ENCODE data around the gene CCDC169.

The CCDC169 gene

DNA sequence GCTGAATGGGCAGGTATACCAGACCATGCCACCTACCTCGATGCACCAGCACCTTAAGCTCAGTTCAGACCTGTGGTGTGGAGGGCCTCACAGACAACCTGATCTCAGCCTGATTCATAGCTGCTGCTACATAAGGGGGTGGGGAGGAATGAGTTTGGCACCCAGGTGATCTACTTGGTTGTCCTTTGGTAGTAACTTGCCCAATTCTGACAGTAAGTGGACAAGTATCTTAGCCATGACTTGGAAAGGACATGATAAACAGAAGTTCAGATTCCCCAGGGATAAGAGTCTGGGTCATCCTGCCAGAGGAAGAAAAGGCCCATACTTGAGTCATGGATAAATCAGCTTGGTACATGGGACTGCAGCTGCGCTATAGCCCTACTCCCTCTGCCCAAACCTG lies 54.9 kb downstream of the CCDC169 start:
- TF ChIP-seq ISL1 (CRISPR knock-in tag; IDR thresholded peaks at IDR 0.05): no peak
- no peak for TF ChIP-seq ZFP3 (CRISPR knock-in tag; IDR thresholded peaks at IDR 0.05)
- no peak for ATAC-seq

DNA sequence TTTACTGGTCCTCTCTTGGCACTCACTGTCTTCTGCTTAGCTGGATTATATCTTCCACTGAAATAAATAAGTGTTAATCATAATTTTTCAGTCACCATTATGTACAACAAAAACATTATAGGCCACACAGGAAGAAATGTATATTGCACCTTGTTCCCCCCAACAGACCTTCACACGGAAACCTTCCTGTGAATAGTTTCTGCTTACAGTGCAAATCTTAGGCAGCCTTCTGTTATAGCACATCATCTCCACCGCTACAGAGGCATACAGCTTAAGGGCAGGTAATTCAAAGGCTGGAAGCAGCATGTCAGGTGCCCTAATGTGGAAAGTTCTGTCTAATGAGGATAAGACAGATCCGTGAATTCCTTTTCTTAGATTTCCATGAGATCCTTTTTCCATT lies 66.4 kb downstream of the CCDC169 start:
- no peak for ATAC-seq
- no peak for TF ChIP-seq RARB (CRISPR knock-in tag; IDR thresholded peaks at IDR 0.05)
- TF ChIP-seq, protein P1, sequence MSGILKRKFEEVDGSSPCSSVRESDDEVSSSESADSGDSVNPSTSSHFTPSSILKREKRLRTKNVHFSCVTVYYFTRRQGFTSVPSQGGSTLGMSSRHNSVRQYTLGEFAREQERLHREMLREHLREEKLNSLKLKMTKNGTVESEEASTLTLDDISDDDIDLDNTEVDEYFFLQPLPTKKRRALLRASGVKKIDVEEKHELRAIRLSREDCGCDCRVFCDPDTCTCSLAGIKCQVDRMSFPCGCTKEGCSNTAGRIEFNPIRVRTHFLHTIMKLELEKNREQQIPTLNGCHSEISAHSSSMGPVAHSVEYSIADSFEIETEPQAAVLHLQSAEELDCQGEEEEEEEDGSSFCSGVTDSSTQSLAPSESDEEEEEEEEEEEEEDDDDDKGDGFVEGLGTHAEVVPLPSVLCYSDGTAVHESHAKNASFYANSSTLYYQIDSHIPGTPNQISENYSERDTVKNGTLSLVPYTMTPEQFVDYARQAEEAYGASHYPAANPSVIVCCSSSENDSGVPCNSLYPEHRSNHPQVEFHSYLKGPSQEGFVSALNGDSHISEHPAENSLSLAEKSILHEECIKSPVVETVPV (CRISPR knock-in tag; IDR thresholded peaks at IDR 0.05): no peak
- no peak for TF ChIP-seq ZNF565 (CRISPR knock-in tag; conservative IDR thresholded peaks at IDR 0.05; ENCODE audit: low read depth)
- TF ChIP-seq, protein P2, sequence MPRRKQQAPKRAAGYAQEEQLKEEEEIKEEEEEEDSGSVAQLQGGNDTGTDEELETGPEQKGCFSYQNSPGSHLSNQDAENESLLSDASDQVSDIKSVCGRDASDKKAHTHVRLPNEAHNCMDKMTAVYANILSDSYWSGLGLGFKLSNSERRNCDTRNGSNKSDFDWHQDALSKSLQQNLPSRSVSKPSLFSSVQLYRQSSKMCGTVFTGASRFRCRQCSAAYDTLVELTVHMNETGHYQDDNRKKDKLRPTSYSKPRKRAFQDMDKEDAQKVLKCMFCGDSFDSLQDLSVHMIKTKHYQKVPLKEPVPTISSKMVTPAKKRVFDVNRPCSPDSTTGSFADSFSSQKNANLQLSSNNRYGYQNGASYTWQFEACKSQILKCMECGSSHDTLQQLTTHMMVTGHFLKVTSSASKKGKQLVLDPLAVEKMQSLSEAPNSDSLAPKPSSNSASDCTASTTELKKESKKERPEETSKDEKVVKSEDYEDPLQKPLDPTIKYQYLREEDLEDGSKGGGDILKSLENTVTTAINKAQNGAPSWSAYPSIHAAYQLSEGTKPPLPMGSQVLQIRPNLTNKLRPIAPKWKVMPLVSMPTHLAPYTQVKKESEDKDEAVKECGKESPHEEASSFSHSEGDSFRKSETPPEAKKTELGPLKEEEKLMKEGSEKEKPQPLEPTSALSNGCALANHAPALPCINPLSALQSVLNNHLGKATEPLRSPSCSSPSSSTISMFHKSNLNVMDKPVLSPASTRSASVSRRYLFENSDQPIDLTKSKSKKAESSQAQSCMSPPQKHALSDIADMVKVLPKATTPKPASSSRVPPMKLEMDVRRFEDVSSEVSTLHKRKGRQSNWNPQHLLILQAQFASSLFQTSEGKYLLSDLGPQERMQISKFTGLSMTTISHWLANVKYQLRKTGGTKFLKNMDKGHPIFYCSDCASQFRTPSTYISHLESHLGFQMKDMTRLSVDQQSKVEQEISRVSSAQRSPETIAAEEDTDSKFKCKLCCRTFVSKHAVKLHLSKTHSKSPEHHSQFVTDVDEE (CRISPR knock-in tag; IDR thresholded peaks at IDR 0.05): no peak
- no peak for TF ChIP-seq CSDC2 (CRISPR knock-in tag; IDR thresholded peaks at IDR 0.05)
- no peak for TF ChIP-seq TCF4 (CRISPR knock-in tag; IDR thresholded peaks at IDR 0.05; ENCODE audit: borderline replicate concordance)
- no peak for TF ChIP-seq ZC3H10 (CRISPR knock-in tag; IDR thresholded peaks at IDR 0.05)
- no peak for TF ChIP-seq ZFP30 (CRISPR knock-in tag; IDR thresholded peaks at IDR 0.05)
- no peak for TF ChIP-seq ZFP3 (CRISPR knock-in tag; IDR thresholded peaks at IDR 0.05)
- no peak for TF ChIP-seq SNAI2 (CRISPR knock-in tag; IDR thresholded peaks at IDR 0.05)
- TF ChIP-seq, protein P3, sequence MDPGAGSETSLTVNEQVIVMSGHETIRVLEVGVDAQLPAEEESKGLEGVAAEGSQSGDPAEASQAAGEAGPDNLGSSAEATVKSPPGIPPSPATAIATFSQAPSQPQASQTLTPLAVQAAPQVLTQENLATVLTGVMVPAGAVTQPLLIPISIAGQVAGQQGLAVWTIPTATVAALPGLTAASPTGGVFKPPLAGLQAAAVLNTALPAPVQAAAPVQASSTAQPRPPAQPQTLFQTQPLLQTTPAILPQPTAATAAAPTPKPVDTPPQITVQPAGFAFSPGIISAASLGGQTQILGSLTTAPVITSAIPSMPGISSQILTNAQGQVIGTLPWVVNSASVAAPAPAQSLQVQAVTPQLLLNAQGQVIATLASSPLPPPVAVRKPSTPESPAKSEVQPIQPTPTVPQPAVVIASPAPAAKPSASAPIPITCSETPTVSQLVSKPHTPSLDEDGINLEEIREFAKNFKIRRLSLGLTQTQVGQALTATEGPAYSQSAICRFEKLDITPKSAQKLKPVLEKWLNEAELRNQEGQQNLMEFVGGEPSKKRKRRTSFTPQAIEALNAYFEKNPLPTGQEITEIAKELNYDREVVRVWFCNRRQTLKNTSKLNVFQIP (CRISPR knock-in tag; IDR thresholded peaks at IDR 0.05; ENCODE audit: borderline replicate concordance, low read depth): no peak
- TF ChIP-seq ARNTL (CRISPR knock-in tag; IDR thresholded peaks at IDR 0.05; ENCODE audit: borderline replicate concordance, low read depth): no peak
- TF ChIP-seq OSR1 (CRISPR knock-in tag; IDR thresholded peaks at IDR 0.05): no peak
- no peak for TF ChIP-seq GLIS3 (CRISPR knock-in tag; IDR thresholded peaks at IDR 0.05)
- TF ChIP-seq ZNF8 (CRISPR knock-in tag; IDR thresholded peaks at IDR 0.05): no peak
- no peak for TF ChIP-seq BACH2 (CRISPR knock-in tag; IDR thresholded peaks at IDR 0.05; ENCODE audit: borderline replicate concordance)
- no peak for TF ChIP-seq ESRRG (CRISPR knock-in tag; IDR thresholded peaks at IDR 0.05)

DNA sequence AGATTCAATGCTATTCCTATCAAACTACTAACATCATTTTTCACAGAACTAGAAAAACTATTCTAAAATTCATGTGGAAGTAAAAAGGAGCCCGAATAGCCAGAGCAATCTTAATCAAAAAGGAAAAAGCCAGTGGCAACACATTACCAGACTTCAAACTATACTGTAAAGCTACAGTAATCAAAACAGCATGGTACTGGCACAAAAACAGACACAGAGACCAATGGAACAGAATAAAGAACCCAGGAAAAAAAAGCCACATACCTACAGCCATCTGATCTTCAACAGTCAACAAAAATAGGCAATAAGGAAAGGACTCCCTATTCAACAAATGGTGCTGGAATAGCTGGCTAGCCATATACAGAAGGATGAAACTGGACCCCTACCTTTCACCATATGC lies 72.9 kb downstream of the CCDC169 start:
- no peak for ATAC-seq
- TF ChIP-seq, protein P4, sequence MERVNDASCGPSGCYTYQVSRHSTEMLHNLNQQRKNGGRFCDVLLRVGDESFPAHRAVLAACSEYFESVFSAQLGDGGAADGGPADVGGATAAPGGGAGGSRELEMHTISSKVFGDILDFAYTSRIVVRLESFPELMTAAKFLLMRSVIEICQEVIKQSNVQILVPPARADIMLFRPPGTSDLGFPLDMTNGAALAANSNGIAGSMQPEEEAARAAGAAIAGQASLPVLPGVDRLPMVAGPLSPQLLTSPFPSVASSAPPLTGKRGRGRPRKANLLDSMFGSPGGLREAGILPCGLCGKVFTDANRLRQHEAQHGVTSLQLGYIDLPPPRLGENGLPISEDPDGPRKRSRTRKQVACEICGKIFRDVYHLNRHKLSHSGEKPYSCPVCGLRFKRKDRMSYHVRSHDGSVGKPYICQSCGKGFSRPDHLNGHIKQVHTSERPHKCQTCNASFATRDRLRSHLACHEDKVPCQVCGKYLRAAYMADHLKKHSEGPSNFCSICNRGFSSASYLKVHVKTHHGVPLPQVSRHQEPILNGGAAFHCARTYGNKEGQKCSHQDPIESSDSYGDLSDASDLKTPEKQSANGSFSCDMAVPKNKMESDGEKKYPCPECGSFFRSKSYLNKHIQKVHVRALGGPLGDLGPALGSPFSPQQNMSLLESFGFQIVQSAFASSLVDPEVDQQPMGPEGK (CRISPR knock-in tag; IDR thresholded peaks at IDR 0.05; ENCODE audit: borderline replicate concordance): no peak
- no peak for TF ChIP-seq ESRRG (CRISPR knock-in tag; IDR thresholded peaks at IDR 0.05)
- no peak for TF ChIP-seq SNAI2 (CRISPR knock-in tag; IDR thresholded peaks at IDR 0.05)
- TF ChIP-seq ZC3H10 (CRISPR knock-in tag; IDR thresholded peaks at IDR 0.05): no peak
- no peak for TF ChIP-seq TCF4 (CRISPR knock-in tag; IDR thresholded peaks at IDR 0.05; ENCODE audit: borderline replicate concordance)
- TF ChIP-seq, protein P2 (CRISPR knock-in tag; IDR thresholded peaks at IDR 0.05): no peak
